Activated CD8-positive, alpha-beta T cell treated with anti-CD3 and anti-CD28 coated beads for 36 hours (primary cell): ENCODE measurements around the gene UBE2QL1. TPM values are rescaled to one million over a fixed set of nuclear protein-coding genes. Genes with fewer than 3 reads are reported as not detected.

Experiments
- ATAC-seq: fragments of 200-7000 bp; cut with Tn5 transposase; one replicate; pipeline ENCODE4 v1.10.0; 2021; ENCODE audit warnings: mild to moderate bottlenecking, moderate library complexity
- CTCF ChIA-PET: fragments of 350-600 bp; sonication (Branson Sonifier 250); formaldehyde crosslinking; loops from one replicate; lab custom pipeline; 2021; ENCODE audit warnings: antibody characterized with exemption; lab: Charles Lee
- POLR2A ChIA-PET: fragments of 350-600 bp; sonication (Branson Sonifier 250); formaldehyde crosslinking; loops from one replicate; lab custom pipeline; 2021; ENCODE audit warnings: antibody characterized with exemption; lab: Charles Lee
- DNase-seq: peaks from one replicate; pipeline ENCODE4 v3.0.0-alpha.2; 2020
- H3K27ac Mint-ChIP-seq: one replicate; pipeline ENCODE4 v1.8.0; 2021; ENCODE audit warnings: mild to moderate bottlenecking, mixed read lengths
- H3K27me3 Mint-ChIP-seq: one replicate; pipeline ENCODE4 v1.8.0; 2021; ENCODE audit warnings: mixed read lengths
- H3K36me3 Mint-ChIP-seq: one replicate; pipeline ENCODE4 v1.8.0; 2021; ENCODE audit warnings: low read depth, mixed read lengths
- H3K4me1 Mint-ChIP-seq: one replicate; pipeline ENCODE4 v1.8.0; 2021; ENCODE audit warnings: low read depth, mixed read lengths
- H3K4me3 Mint-ChIP-seq: one replicate; pipeline ENCODE4 v1.8.0; 2021; ENCODE audit warnings: mild to moderate bottlenecking, moderate library complexity, mixed read lengths
- H3K9me3 Mint-ChIP-seq: one replicate; pipeline ENCODE4 v1.8.0; 2021; ENCODE audit warnings: mixed read lengths
- intact Hi-C: fragments of 100-400 bp; cut with micrococcal nuclease; formaldehyde crosslinking; loops from one replicate; pipeline ENCODE4 v1.10.0; 2022
- total RNA-seq, 2 experiments: library from RNA; stranded (reverse); gene quantifications; one replicate each; pipeline ENCODE4 v1.2.3, GENCODE V29; 2021
- TF ChIP-seq, protein P1 (sequence below): fragments of 200-600 bp; IDR thresholded peaks from one replicate; pipeline ENCODE4 v1.8.0; 2022; ENCODE audit warnings: antibody characterized with exemption, mild to moderate bottlenecking

Gene UBE2QL1, protein sequence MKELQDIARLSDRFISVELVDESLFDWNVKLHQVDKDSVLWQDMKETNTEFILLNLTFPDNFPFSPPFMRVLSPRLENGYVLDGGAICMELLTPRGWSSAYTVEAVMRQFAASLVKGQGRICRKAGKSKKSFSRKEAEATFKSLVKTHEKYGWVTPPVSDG
- total RNA-seq = not detected

DNA sequence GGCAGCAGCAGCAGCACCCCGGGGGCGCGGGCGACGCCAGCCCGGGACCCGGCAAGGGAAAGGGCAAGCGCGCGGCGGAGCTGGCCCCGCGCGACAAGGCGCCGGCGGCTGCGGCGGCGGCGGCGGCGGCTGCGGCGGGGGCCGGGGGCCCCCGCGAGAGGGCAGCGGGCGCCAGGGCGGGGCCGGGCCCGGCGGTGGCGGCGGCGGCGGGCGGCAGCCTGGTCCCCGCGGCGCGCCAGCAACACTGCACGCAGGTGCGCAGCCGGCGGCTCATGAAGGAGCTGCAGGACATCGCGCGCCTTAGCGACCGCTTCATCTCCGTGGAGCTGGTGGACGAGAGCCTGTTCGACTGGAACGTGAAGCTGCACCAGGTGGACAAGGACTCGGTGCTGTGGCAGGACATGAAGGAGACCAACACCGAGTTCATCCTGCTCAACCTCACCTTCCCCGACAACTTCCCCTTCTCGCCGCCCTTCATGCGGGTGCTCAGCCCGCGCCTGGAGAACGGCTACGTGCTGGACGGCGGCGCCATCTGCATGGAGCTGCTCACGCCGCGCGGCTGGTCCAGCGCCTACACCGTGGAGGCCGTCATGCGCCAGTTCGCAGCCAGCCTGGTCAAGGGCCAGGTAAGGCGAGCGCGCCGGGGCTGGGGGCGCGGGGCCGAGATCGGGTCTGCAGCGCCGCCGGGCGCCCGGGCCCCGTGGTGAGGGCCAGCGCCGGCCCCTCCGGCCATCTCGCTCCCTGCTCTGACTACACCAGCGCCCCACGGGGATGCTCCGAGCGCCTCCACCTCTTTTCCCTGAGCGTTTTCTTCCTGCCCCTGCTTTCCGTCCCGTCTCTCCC, at the start of gene UBE2QL1:
TSS of gene UBE2QL1 (plus strand) at position 238 of the 843 bp plus-strand sequence. CDS start at position 273, 35 bp downstream.
- Mint-ChIP-seq H3K27ac (no peak within 1 kb of the TSS), H3K36me3 (no peaks in the 10 kb centered on the region), H3K27me3 (peaks cover 40% of the 10 kb centered on the region), H3K9me3 (no peaks in the 10 kb centered on the region), H3K4me1 (peaks cover 9% of the 10 kb centered on the region), H3K4me3 (peak within 1 kb of the TSS; percentile 54)
- CTCF ChIA-PET = no interaction called here
- ATAC-seq (peak; percentile 45), DNase-seq (peak; percentile 14)
- intact Hi-C loops = no loop called here
- POLR2A ChIA-PET = no interaction called here
- TF ChIP-seq, protein P1, sequence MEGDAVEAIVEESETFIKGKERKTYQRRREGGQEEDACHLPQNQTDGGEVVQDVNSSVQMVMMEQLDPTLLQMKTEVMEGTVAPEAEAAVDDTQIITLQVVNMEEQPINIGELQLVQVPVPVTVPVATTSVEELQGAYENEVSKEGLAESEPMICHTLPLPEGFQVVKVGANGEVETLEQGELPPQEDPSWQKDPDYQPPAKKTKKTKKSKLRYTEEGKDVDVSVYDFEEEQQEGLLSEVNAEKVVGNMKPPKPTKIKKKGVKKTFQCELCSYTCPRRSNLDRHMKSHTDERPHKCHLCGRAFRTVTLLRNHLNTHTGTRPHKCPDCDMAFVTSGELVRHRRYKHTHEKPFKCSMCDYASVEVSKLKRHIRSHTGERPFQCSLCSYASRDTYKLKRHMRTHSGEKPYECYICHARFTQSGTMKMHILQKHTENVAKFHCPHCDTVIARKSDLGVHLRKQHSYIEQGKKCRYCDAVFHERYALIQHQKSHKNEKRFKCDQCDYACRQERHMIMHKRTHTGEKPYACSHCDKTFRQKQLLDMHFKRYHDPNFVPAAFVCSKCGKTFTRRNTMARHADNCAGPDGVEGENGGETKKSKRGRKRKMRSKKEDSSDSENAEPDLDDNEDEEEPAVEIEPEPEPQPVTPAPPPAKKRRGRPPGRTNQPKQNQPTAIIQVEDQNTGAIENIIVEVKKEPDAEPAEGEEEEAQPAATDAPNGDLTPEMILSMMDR = no peak

DNA sequence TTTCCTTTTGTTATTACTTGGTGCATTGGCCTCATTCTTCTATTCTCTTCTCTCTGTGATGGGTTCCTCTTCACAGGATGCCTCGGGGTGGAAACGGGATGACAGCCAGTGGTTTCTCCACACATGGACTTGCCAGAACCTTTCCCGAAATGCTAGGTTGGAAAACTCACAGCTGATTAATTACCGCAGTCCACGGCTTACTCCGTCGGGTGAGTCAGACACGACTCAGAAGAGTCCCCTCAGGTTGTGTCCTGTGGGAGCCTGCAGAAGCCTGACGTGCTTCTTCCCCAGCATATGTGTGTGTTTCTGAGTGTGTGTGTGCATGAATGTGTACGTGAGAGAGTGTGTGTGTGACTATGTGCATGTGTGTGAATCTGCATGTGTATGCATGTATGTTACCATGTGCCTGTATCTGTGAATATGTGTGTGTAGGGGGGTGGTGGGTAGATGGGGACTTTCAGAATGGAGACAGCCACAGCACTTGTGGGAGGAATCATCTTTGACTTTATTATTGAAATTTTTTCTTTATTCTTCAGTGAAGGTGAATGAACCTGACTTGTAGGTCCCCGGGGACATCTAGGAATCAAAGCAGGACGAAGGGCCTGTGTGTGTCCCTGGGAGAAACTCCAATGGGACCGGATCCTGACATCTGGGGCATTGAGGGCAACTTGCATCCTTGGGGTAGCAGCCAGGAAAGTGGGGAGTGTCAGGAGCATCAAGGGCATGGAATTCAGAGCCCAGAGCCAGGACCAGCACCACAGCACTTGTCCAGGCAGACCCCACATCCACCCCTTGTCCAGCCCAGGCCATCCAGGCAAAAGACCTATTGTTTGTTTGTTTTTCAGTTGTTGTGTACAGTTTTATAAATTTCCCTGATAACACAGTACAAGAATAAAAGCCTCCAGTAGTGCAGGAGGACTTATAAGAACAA, 48.4 kb upstream of the UBE2QL1 start:
- H3K27ac Mint-ChIP-seq = no peak overlapping the region
- intact Hi-C loops = no loop called here
- DNase-seq = no peak
- H3K27me3 Mint-ChIP-seq = peaks cover 14% of the 10 kb centered on the region
- H3K4me3 Mint-ChIP-seq = no peak overlapping the region
- ChIA-PET CTCF (no interaction called here), POLR2A (no interaction called here)
- H3K4me1 Mint-ChIP-seq = no peaks in the 10 kb centered on the region
- TF ChIP-seq, protein P1 = no peak
- no peaks in the 10 kb centered on the region for H3K36me3 Mint-ChIP-seq
- H3K9me3 Mint-ChIP-seq = no peaks in the 10 kb centered on the region
- no peak for ATAC-seq

DNA sequence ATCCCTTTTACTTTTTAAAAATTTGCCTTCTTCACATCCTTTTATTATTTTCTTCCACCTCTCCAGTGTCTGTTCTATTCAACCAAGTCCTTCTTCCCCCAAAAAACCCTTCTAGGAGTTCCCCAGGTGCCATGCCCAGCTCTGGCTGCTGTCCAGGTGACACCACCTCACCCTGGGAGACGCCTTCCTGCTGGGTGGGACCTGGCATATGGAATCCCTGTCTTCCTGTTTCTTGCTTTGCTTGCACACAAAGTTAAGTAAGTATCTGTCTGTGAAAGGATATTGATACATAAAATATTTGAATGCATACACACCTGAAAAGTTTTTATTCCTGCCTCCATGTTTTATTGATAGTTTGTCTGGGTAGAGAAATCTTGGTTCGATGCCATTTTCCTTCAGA, 47.2 kb upstream of the UBE2QL1 start:
- DNase-seq (no peak), ATAC-seq (no peak)
- no peak overlapping the region for H3K27ac Mint-ChIP-seq
- TF ChIP-seq, protein P1 = no peak
- no peaks in the 10 kb centered on the region for H3K36me3 Mint-ChIP-seq
- H3K4me3 Mint-ChIP-seq = no peak overlapping the region
- intact Hi-C loops = no loop called here
- ChIA-PET CTCF (no interaction called here), POLR2A (no interaction called here)
- H3K27me3 Mint-ChIP-seq = peaks cover 9% of the 10 kb centered on the region
- H3K9me3 Mint-ChIP-seq = no peaks in the 10 kb centered on the region
- H3K4me1 Mint-ChIP-seq = no peaks in the 10 kb centered on the region

DNA sequence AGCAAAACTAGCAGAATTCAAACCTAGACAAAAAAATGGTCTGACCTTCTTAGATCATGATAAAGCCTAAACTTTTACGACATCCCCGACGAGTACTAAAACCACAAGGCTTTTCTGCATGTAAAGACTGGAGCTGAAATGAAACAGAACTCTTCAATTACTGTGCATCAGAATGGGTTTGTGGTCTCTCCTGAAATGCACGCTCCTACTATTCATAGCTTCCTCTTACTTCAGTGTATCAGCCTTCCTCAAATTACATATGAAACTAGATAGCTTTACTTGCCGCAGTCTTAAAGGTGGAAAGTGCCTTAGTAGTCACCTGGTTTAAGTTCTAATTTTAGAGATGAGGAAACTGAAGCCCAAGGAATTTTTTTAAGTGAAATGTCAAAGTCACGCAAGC, 45.7 kb upstream of the UBE2QL1 start:
- Mint-ChIP-seq H3K27me3 (peaks cover 15% of the 10 kb centered on the region), H3K36me3 (no peaks in the 10 kb centered on the region), H3K9me3 (no peaks in the 10 kb centered on the region), H3K4me3 (no peak overlapping the region), H3K27ac (no peak overlapping the region), H3K4me1 (no peaks in the 10 kb centered on the region)
- TF ChIP-seq, protein P1 = no peak
- CTCF ChIA-PET = no interaction called here
- intact Hi-C loops = no loop called here
- POLR2A ChIA-PET = interaction anchor here (0.9 kb wide), 1 partner anchor 24 kb away, joined by 4 read pairs; the partner anchor contains the start of gene MED10
- DNase-seq (no peak), ATAC-seq (no peak)
